A549 treated with CORT108297 at 1 μM for 4 hours (cell line): ENCODE results near the gene CREB3L1. TPM values are rescaled to one million over a fixed set of nuclear protein-coding genes. Genes with fewer than 3 reads are reported as not detected.

Experiments
- total RNA-seq: library from RNA; stranded (reverse); fragments of 200-300 nt; extraction: Qiagen RNA extraction; gene quantifications from 5 replicates; pipeline ENCODE4 v1.2.3, GENCODE V29; 2022

CREB3L1 gene
- total RNA-seq, result 4.4 to 5.8 TPM (median 5.4 TPM) in 5 replicates

GRCh38 chr11:46277622-46278386, at the start of gene CREB3L1:
Gene CREB3L1, plus strand, starts transcription at chr11:46277662. Its CDS starts 450 bp downstream, at chr11:46278112.

GRCh38 chr11:46346886-46347636, 69.6 kb downstream of the CREB3L1 start, which contains the start of gene DGKZ:
Gene DGKZ, plus strand, starts transcription at chr11:46347463. Its CDS starts 197 bp downstream, at chr11:46347660.

Other genes starting within 250 kb of the CREB3L1 start
- gene PHF21A, start 156.2 kb upstream of the CREB3L1 start, total RNA-seq, result 10.0 to 14.7 TPM (median 13.1 TPM) in 5 replicates
- gene DGKZ, start 69.8 kb downstream of the CREB3L1 start, total RNA-seq, result 35.5 to 54.2 TPM (median 52.4 TPM) in 5 replicates
- 17.2 to 22.1 TPM (median 20.5 TPM) in 5 replicates for gene MDK, start 104.0 kb downstream of the CREB3L1 start, total RNA-seq
- gene CHRM4, start 114.1 kb downstream of the CREB3L1 start, total RNA-seq, result 0.57 to 0.79 TPM (median 0.61 TPM) in 5 replicates